PC-3 (cell line): ENCODE results near the gene PHGDH.

Source experiments
- CTCF ChIP-seq: fragments of 300-600 bp; sonication (generic); conservative IDR thresholded peaks from 2 replicates; pipeline ENCODE4 v1.5.1; 2017; ENCODE audit warnings: antibody characterized with exemption, low read depth, mild to moderate bottlenecking, low read length
- EZH2 ChIP-seq: fragments of 300-600 bp; sonication (generic); IDR thresholded peaks from one replicate; pipeline ENCODE4 v1.6.1; 2017; ENCODE audit warnings: antibody characterized with exemption, mild to moderate bottlenecking, low read length; ENCODE audit not compliant: unreplicated experiment

DNA sequence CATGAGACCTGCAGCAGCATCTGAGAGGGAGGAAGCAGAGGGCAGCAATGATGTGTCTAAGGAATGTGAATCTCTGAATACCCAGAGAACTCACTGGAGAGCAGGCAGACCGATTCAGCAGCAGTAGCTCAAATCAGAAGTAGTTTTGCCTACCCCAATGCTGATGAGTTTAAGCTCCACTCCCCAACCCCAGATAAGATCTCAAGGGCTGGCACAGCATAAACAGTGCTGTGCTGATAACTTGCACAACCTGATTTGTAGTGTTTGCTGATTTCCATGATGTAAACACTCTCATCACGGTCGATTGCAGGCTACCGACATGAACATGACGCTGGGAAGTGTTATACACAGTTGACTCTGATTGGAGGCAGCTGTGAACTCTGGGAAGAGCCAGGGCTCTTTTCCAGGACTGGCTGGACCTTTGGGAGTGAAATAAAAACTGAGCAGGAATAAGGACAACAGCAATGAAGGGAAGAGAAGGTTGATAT, 68.2 kb downstream of the PHGDH start:
- TF ChIP-seq CTCF (no peak), EZH2 (no peak)
